B cell (primary cell): ENCODE results near the gene TASL. TPM values are rescaled to one million over a fixed set of nuclear protein-coding genes. Genes with fewer than 3 reads are reported as not detected.

Experiments
- ATAC-seq: fragments of 200-7000 bp; cut with Tn5 transposase; one replicate; pipeline ENCODE4 v1.10.0; 2021; ENCODE audit warnings: low read depth, mild to moderate bottlenecking, moderate number of reproducible peaks, moderate library complexity
- CTCF ChIA-PET: fragments of 350-600 bp; sonication (Branson Sonifier 250); formaldehyde crosslinking; loops from one replicate; lab custom pipeline; 2021; ENCODE audit warnings: antibody characterized with exemption, inconsistent platforms; lab: Charles Lee
- POLR2A ChIA-PET: fragments of 350-600 bp; sonication (Branson Sonifier 250); formaldehyde crosslinking; loops from one replicate; lab custom pipeline; 2021; ENCODE audit warnings: antibody characterized with exemption; lab: Charles Lee
- DNase-seq: peaks from one replicate; pipeline ENCODE4 v3.0.0; 2013
- H2AFZ ChIP-seq: 2 replicates; pipeline ENCODE4 v1.6.1; 2012; ENCODE audit warnings: mild to moderate bottlenecking, low read depth, low read length; ENCODE audit not compliant: insufficient read depth, poor library complexity, severe bottlenecking
- H3K27ac ChIP-seq, 2 donors: 1 replicate in 1 of 2; 2 replicates in 1 of 2; pipeline ENCODE4 v1.5.1; 2012 to 2013; ENCODE audit warnings: low read length in 2 of 2, mild to moderate bottlenecking in 2 of 2, moderate library complexity in 1 of 2
- H3K27me3 ChIP-seq, 4 experiments: fragments of 200-600 bp in 1 of 4; sonication (generic) in 1 of 4; replicated peaks in 1 of 4; 1 replicate in 2 of 4; 2 replicates in 2 of 4; pipeline versions ENCODE4 v1.6.1 to v1.7.0; 2013 to 2016; ENCODE audit warnings: low read length in 3 of 4, mild to moderate bottlenecking in 2 of 4, mixed read lengths in 1 of 4, moderate library complexity in 1 of 4; ENCODE audit not compliant: insufficient read depth in 4 of 4, control insufficient read depth in 3 of 4; ENCODE audit errors: control extremely low read depth in 1 of 4
- H3K36me3 ChIP-seq, 2 experiments: replicated peaks in 1 of 2; 1 replicate in 1 of 2; 2 replicates in 1 of 2; pipeline versions ENCODE4 v1.6.1 to v1.7.1; 2013; ENCODE audit warnings: low read length in 1 of 2; ENCODE audit not compliant: insufficient read depth in 2 of 2, control insufficient read depth in 1 of 2; ENCODE audit errors: control extremely low read depth in 1 of 2, extremely low read depth in 1 of 2
- H3K4me1 ChIP-seq, 2 donors: fragments of 200-600 bp in 1 of 2; sonication (generic) in 1 of 2; 1 replicate in 1 of 2; 2 replicates in 1 of 2; pipeline versions ENCODE4 v1.5.1 to v1.6.1; 2013 to 2017; ENCODE audit warnings: low read length in 2 of 2; ENCODE audit not compliant: control insufficient read depth in 2 of 2, insufficient read depth in 2 of 2
- H3K4me2 ChIP-seq: replicated peaks from 2 replicates; pipeline ENCODE3; 2012; ENCODE audit warnings: mild to moderate bottlenecking, low read depth, low read length; ENCODE audit not compliant: poor library complexity, severe bottlenecking
- H3K4me3 ChIP-seq, 5 experiments: fragments of 200-600 bp in 1 of 5; sonication (generic) in 1 of 5; 1 replicate in 3 of 5; 2 replicates in 2 of 5; pipeline versions ENCODE4 v1.5.1 to v1.7.0; 2011 to 2016; ENCODE audit warnings: low read length in 4 of 5, mild to moderate bottlenecking in 4 of 5, low read depth in 2 of 5, control low read depth in 1 of 5, moderate library complexity in 1 of 5; ENCODE audit not compliant: insufficient read depth in 1 of 5; ENCODE audit errors: control extremely low read depth in 1 of 5, extremely low read depth in 1 of 5
- H3K79me2 ChIP-seq: fragments of 200-600 bp; sonication (generic); one replicate; pipeline ENCODE4 v1.6.0; 2016; ENCODE audit warnings: low read length; ENCODE audit not compliant: control insufficient read depth, insufficient read depth
- H3K9ac ChIP-seq: fragments of 200-600 bp; sonication (generic); 2 replicates; pipeline ENCODE4 v1.6.1; 2017; ENCODE audit warnings: mild to moderate bottlenecking, low read length, moderate library complexity
- H3K9me3 ChIP-seq, 3 donors: one replicate each; pipeline versions ENCODE4 v1.6.1 to v1.7.1; 2013; ENCODE audit warnings: low read length in 2 of 3; ENCODE audit not compliant: control insufficient read depth in 2 of 3, insufficient read depth in 1 of 3; ENCODE audit errors: control extremely low read depth in 1 of 3
- H4K20me1 ChIP-seq: 2 replicates; pipeline ENCODE4 v1.6.0; 2012; ENCODE audit warnings: mild to moderate bottlenecking, low read length; ENCODE audit not compliant: insufficient read depth, control insufficient read depth, poor library complexity, severe bottlenecking
- H3K27ac Mint-ChIP-seq: one replicate; pipeline ENCODE4 v1.8.0; 2021; ENCODE audit warnings: mixed read lengths
- H3K27me3 Mint-ChIP-seq: one replicate; pipeline ENCODE4 v1.8.0; 2021; ENCODE audit warnings: mixed read lengths
- H3K4me1 Mint-ChIP-seq: one replicate; pipeline ENCODE4 v1.8.0; 2021; ENCODE audit warnings: mixed read lengths
- H3K4me3 Mint-ChIP-seq: one replicate; pipeline ENCODE4 v1.8.0; 2021; ENCODE audit warnings: mixed read lengths
- H3K9me3 Mint-ChIP-seq: one replicate; pipeline ENCODE4 v1.8.0; 2022; ENCODE audit warnings: mixed read lengths; ENCODE audit not compliant: insufficient read depth
- EZH2 ChIP-seq: IDR thresholded peaks from 2 replicates; pipeline ENCODE4 v1.6.1; 2012; ENCODE audit warnings: borderline replicate concordance, low read depth, mild to moderate bottlenecking, moderate library complexity, low read length; ENCODE audit not compliant: insufficient read depth, poor library complexity, severe bottlenecking
- WGBS: methylation state at CpG from one replicate; pipeline ENCODE4 v1.1.5; 2013; ENCODE audit warnings: missing lambda C conversion rate; ENCODE audit not compliant: insufficient coverage; 5-methylcytosine and 5-hydroxymethylcytosine counted together
- intact Hi-C: fragments of 100-400 bp; cut with micrococcal nuclease; formaldehyde crosslinking; loops from one replicate; pipeline ENCODE4 v1.10.0; 2022
- polyA plus RNA-seq: library from polyadenylated mRNA; depleted of rRNA; stranded (reverse); fragments of >200 nt; gene quantifications from 2 replicates; pipeline ENCODE4 v1.2.3, GENCODE V29; 2012
- total RNA-seq, 2 donors: library from RNA; stranded (reverse); fragments of 120-200 nt in 1 of 2; gene quantifications; 1 replicate in 1 of 2; 2 replicates in 1 of 2; pipeline versions ENCODE4 v1.2.3 to v1.2.4, GENCODE V29; 2013 to 2022
- TF ChIP-seq, protein P1 (sequence below): fragments of 200-600 bp; IDR thresholded peaks from one replicate; pipeline ENCODE4 v1.8.0; 2022; ENCODE audit warnings: antibody characterized with exemption, mild to moderate bottlenecking

The TASL gene
- total and polyA plus RNA-seq, 2 donors (not counting 1 experiment from before 2014, with no cell fraction given) = 15.7 to 25.4 TPM

DNA sequence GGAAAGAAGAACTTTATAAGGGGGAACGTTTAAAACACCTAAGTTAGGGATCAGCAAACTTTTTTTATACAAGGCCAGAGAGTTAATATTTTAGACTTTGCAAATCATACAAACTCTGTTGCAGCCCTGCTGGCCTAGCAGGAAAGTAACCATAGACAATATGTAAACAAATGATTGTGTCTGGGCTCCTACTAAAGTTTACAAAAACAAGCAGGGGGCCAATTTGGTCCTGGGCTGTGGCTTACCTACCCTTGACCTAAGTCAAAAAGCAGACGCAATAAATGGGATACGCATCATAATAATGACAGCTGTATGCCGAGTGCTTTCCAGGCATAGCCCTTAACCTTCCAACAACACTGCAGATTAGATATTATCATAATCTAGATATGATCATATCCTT lies 4.9 kb downstream of the TASL start:
- Histone ChIP-seq H3K4me1 (peaks cover 27 to 37% of the 10 kb centered on the region in 2 donors), H3K27ac (peak overlapping the region in 1 of 2 donors; percentile 33), H4K20me1 (peaks cover 11% of the 10 kb centered on the region), H3K9me3 (no peaks in the 10 kb centered on the region), H2AFZ (no peak overlapping the region), H3K36me3 (peaks cover 3% of the 10 kb centered on the region in 2 experiments), H3K79me2 (peaks cover 82% of the 10 kb centered on the region), H3K4me2 (peak overlapping the region; percentile 56), H3K27me3 (no peaks in the 10 kb centered on the region), H3K9ac (peak overlapping the region; percentile 44), H3K4me3 (peak overlapping the region in 3 of 5 experiments; percentile 4 to 27 (median 6))
- Mint-ChIP-seq H3K4me3 (peak overlapping the region; percentile 74), H3K27me3 (no peaks in the 10 kb centered on the region), H3K9me3 (no peaks in the 10 kb centered on the region), H3K4me1 (peaks cover 42% of the 10 kb centered on the region), H3K27ac (peak overlapping the region; percentile 37)
- no peak for DNase-seq
- CTCF ChIA-PET = interaction anchor here (0.6 to 4.3 kb wide), 4 partner anchors 17 to 650 kb away, joined by 3 to 65 read pairs (median 18); no protein-coding TSS in a partner anchor
- ATAC-seq = no peak
- intact Hi-C loops = no loop called here
- TF ChIP-seq EZH2 = no peak
- TF ChIP-seq, protein P1, sequence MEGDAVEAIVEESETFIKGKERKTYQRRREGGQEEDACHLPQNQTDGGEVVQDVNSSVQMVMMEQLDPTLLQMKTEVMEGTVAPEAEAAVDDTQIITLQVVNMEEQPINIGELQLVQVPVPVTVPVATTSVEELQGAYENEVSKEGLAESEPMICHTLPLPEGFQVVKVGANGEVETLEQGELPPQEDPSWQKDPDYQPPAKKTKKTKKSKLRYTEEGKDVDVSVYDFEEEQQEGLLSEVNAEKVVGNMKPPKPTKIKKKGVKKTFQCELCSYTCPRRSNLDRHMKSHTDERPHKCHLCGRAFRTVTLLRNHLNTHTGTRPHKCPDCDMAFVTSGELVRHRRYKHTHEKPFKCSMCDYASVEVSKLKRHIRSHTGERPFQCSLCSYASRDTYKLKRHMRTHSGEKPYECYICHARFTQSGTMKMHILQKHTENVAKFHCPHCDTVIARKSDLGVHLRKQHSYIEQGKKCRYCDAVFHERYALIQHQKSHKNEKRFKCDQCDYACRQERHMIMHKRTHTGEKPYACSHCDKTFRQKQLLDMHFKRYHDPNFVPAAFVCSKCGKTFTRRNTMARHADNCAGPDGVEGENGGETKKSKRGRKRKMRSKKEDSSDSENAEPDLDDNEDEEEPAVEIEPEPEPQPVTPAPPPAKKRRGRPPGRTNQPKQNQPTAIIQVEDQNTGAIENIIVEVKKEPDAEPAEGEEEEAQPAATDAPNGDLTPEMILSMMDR = no peak
- POLR2A ChIA-PET = interaction anchor here (1.6 kb wide), 1 partner anchor 21 kb away, joined by 5 read pairs; no protein-coding TSS in a partner anchor
- WGBS = no CpG with 5 or more reads among the region's 4 CpGs

DNA sequence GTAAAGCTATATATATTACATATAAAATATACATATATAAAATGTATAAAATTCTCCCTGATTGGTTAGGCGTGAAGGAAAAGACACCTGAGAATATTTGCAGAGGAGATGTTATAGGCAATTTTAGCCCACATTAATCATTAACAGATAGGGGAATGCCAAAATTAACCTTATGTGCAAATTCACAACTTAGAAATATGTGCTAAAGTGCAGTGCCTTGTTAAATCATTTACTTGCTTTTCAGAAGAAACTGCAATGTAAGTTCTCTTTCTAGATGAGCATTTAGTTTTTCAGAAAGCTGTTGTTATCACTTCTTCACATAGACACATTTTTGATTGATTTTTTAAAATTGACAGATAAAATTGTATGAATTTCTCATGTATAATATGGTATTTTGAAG lies 5.6 kb downstream of the TASL start:
- peak overlapping the region; percentile 44 for H3K9ac ChIP-seq
- H2AFZ ChIP-seq = no peak overlapping the region
- peaks cover 3% of the 10 kb centered on the region in 2 experiments for H3K36me3 ChIP-seq
- intact Hi-C loops = no loop called here
- ChIA-PET POLR2A (interaction anchor here (1.6 kb wide), 1 partner anchor 22 kb away, joined by 5 read pairs; no protein-coding TSS in a partner anchor), CTCF (interaction anchor here (1.0 to 4.3 kb wide), 5 partner anchors 16 to 91 kb away, joined by 4 to 65 read pairs (median 13); no protein-coding TSS in a partner anchor)
- ATAC-seq = no peak
- peak overlapping the region in 1 of 2 donors; percentile 33 for H3K27ac ChIP-seq
- H3K4me1 ChIP-seq = peaks cover 31 to 37% of the 10 kb centered on the region in 2 donors
- no CpG with 5 or more reads among the region's 1 CpG for WGBS
- no peak overlapping the region for H3K4me3 Mint-ChIP-seq
- peak overlapping the region; percentile 56 for H3K4me2 ChIP-seq
- H3K27ac Mint-ChIP-seq = no peak overlapping the region
- H3K27me3 ChIP-seq = no peaks in the 10 kb centered on the region
- H3K27me3 Mint-ChIP-seq = no peaks in the 10 kb centered on the region
- no peak for DNase-seq
- peaks cover 11% of the 10 kb centered on the region for H4K20me1 ChIP-seq
- no peaks in the 10 kb centered on the region for H3K9me3 Mint-ChIP-seq
- no peaks in the 10 kb centered on the region for H3K9me3 ChIP-seq
- H3K79me2 ChIP-seq = peaks cover 89% of the 10 kb centered on the region
- H3K4me1 Mint-ChIP-seq = peaks cover 45% of the 10 kb centered on the region
- TF ChIP-seq EZH2 = no peak
- H3K4me3 ChIP-seq = no peak overlapping the region
